ENCODE measurements around the gene GALNT12. TPM values are rescaled to one million over a fixed set of nuclear protein-coding genes. Genes with fewer than 3 reads are reported as not detected.

The GALNT12 gene
- total RNA-seq, 1 donor from 2014 or later, result 1.4 TPM

DNA sequence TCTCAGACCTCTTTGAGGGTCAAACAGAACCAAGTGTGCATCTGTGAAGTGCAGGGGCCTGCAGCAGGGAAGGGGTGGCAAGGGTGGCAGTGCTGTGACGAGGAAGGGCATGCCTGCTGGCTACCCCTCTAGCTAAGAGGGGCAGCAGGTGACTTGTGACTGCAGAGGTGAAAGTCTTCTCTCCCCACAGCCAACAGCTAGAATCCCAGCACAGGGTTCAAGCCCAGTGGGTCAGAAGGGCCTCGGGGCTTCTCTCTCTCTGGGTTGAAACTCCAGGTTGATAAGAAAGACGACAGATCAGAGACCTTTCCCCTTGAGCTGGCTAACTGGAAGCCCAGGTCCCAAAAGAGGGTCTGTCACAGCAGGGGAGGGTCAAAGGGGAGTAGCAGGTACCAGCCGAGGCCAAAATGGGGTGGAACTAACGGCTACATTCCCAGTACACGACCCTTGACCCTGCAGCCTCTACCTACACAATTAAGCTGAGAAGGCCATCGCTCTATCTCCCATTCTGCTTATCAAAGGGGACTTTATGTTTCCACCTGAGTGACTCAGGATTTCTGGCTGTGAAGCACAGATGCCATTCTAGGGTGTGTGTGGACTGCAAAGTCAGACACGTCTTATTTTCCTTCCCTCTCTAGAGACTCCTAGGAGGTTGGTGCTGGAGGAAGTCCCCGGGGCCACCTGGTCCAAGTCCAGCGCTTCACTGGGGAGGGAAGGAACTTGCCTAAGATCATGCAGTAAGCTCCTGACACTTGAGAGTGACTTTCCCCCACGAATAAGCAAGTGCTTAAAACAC lies 25.7 kb upstream of the GALNT12 start:
- DNase-seq (ENCODE audit: low spot score), result no peak

DNA sequence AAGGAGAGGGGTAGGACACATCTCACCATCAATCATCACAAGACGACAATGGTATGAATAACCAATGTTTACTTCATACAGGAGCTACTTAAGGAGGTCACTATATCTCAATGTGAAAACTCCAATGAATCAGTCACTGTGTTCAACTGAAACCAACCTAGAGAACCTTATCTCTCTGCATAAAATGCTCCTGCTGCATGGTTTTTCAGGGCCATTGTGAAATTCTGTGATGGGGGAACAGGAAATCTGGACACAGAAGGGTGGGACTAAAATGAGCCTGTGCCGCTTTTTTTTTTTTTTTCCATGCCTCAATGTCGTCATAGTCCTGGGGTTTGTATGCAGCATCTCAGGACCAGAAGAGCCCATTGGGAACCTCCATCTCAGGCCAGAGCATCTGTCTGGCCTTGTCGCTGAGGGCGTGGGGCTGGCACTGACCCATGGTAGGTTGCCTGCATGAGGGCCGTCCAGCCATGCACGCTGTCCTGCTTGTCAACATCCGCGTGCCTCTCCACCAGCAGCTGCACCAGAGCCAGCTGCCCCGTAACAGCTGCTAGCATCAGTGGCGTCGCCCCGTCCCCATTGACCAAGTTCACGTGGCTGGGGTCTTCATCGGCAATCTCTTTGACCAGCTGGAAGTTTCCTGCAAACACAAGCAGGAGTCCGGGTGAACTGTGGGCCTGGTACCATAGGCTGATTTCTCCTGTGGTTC lies 23.8 kb upstream of the GALNT12 start:
- DNase-seq (ENCODE audit: low spot score), result peak; percentile 83

DNA sequence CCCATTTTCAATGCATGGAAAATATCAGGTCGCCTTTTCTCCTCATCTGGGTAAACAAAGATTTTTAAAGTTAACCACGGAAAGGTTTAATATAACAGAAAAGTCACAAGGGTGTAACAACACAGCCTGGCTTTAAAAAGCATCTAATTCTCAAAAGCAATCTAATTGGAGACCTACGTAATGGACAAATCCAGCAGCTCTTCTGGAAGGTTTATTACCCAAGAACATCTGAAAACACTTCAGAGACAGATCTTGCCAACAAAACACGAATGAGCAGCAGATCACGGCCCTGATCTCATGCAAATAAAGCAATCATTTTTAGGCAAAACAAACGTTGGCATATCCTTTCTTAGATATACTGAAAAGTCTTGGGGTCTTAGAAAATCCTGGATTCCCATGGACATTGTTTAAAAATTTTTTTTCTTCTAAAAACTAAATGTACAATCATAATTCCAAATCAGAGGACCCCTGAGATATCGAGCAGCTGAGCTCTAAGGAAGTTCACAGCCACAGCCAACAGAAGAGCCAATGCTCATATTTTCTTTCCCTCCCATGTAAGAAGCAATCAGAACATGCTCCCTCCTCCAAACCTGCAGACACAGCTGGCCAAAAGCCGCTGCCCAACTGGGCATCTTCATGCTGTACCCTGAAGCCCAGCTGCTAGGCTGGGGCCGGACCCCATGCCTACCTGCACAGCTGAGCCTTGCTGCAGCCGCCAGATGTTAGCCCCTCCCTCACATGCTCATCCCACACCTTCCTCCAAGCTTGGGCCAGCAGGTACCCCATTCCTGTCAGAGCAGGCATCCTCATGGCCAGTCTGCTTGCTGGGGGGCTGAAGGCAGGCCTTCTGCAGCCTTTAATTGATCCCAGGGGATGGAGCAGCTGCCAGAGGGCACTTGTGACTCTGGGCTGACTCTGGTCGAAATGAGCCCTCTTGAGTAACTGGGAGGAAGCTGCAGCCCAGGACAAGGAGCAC lies 22.4 kb upstream of the GALNT12 start:
- DNase-seq (ENCODE audit: low spot score), result peak; percentile 81

DNA sequence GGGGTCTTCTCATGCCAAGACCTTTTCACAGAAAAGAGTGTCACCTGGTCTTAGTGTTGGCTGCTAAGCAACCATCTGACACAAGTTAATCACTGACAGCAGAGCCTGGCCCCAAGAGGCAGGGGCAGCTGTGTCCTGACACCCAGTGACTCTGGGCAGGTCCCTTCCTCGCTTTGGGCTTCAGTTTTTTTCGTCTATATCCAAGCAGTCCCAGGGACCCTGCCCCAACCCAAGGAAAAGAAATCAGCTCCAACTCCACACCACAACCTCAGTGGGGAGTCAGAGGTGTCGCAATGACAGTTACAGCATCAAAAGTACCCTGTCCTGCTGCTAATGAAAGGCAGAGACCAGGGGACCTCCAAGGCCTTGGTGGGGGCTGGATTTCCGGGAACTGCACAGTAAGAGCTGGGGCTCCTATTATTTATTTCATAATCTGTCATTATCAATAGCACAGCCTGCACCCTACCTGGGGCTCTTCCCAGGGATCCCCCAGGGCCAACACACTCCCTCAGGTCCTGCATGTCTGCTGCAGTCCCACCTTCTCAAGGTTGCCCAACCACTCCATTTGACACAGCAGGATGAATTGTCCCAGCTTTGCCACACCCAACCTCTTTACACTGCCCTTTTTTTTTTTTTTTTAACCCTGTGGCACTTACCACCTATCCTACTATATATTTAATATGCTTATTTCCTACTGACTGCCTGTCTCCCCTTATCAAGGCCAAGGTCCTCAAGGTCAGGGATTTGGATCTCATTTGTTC lies 20.5 kb upstream of the GALNT12 start:
- DNase-seq (ENCODE audit: low spot score), result peak; percentile 51

DNA sequence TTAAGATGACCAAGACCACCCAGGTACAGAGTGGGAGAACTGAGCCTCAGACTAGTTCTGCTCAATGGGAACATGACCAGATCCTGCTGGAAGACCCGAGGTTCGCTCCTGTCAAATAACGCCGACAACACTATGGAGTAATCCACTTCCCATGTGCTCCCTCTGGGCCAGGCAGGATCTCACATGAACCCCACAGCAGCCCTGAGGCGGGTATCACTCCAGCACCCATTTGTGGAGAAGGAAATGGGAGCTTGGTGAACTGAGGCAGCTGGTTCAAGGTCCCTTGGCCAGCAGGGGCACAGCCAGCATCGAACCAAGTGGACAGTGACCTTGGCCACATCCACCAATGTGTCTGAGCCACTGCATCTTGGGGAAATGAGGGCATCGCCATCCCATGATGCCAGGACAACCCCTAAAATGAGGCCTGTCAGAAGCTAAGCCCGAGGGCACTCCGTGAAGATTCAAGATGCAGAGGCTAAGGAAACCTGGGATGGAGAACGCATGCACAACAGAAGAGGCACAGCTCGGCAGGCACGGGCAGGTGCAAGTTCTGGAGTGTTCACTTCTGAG lies 19.6 kb upstream of the GALNT12 start:
- DNase-seq (ENCODE audit: low spot score), result peak; percentile 65

DNA sequence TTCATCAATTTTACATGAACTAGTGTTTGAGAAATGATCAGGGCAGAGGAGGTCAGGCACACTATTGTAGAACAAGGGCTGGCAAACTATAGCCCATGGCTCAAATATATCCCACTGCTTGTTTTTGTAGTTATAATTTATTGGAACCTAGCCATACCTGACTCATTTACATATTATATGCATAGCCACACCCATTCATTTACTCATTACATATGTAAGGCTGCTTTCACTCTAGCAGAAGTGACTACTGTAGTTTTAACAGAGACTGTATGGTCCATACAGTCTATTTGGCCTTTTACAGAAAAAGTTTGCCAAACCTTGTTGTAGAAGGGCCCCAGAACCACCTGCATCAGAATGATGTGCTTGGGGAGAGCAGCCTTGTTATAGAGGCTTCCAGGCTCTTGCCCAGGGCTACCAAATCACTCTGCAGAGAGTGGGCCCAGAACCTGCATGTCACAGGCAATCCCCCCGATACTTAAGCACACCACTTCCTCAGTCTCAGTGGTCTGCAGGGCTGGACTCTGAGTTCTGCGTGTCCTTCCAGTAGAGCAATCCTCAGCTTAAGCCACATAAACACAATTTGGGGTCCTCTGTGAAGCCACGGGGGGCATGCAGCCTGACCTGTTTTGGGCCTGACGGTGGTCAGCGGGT lies 17.9 kb upstream of the GALNT12 start:
- DNase-seq (ENCODE audit: low spot score), result peak; percentile 45

DNA sequence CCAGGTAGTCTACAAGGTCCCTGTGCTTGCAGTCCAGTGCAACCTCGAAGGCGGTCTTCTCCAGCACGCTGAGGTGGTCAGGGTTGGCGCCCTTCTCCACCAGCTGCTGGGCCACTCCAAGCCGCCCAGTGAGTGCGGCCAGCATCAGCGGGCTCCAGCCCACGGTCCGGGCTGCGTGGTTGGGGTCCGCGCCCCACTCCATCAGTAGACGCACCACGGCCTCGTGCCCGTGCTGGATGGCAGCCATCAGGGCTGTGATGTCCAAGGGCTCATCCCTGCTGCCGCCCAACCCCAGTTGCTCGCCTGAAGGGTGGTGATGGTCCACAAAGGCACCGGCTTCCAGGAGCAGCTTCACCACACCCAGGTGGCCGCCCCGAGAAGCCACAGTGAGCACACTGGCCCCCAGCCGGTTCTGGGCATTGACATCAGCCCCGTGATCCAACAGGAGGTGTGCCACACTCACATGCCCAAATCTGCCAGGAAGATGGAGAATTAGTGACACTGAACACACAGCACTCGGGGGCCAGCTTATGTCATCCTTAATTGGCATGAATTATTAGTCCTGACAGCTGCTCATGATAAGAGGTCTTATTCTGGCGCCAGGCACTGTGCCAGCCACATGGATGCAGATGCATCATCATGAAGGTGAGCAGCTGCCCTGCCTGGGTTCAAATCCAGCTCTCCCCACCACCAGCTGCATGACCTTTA lies 17.2 kb upstream of the GALNT12 start:
- DNase-seq (ENCODE audit: low spot score), result peak; percentile 83

DNA sequence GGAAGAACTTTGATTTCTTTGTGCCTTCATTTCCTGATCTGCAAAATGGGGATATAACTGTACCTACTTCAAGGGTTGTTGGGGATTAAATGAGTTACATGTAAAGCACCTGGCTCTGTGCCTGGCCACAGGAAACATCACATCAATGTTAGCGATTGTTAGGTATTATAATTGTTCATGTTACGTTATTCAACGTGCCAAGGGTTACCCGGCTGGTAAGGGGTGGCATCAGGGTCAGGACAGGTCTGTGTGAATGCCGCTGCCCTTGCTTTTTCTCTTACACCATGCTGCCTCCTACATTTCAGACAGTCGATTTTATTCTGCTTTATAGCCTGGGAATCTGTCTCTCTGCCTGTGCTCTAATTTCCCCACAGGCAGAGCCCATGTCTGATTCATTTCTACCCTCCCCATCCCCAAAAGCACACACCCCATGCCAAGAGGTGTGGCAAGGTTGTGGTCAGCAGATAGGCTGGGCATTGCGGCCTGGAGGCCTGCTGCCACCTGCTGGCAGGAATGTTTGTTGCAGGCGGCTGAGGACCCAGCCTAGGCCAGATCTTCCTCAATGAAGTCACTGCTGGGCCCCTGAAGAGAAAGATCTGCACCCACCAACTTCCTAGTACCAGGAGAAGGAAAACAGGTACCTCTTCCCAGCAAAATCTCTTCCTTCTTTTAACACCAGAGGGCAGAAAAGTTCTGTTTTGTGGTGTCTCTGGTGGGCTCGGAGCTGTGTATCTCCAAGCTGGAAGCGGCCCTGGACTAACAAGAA lies 16.4 kb upstream of the GALNT12 start:
- DNase-seq (ENCODE audit: low spot score), result peak; percentile 93

DNA sequence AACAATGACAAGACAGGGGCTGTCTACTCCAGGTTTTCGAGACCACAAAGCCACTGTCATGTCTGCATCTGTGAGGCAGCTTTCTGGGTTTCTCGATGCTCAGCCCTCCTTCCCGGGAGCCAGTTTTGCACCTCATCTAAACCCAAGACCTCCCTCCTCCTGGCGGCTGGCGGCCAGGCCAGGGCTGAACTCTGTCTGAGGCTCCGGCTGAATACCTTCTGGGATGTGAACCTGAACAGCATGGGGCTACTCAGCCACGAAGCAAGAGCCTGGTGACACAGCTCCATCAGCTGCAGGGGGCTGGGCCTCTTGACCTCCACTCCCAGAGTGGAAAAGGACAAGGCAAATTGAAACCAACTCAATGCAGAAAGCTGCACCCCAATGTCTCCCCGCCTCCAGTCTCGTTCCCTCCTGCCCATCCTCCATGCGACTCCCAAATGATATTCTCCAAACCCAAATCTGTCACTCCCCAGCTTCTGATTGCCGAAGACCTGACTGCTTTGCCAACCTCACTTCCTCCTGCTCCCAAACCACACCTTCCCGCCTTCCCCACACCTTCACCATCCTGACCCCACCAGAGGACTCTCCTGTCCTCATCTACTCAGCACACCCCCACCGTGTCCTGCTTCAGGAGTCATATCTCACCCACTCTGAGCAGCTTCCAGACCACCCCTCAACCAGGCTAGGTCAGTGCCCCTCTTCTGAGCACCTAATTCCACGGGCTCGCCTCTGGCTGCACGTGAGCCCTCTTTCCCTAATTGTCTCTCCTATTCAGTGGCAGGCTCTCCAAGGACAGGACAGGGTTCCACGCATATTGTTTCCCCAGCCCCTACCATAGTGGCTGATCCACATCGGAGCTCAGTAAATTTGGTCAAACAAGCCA lies 15.6 kb upstream of the GALNT12 start:
- DNase-seq (ENCODE audit: low spot score), result peak; percentile 47

DNA sequence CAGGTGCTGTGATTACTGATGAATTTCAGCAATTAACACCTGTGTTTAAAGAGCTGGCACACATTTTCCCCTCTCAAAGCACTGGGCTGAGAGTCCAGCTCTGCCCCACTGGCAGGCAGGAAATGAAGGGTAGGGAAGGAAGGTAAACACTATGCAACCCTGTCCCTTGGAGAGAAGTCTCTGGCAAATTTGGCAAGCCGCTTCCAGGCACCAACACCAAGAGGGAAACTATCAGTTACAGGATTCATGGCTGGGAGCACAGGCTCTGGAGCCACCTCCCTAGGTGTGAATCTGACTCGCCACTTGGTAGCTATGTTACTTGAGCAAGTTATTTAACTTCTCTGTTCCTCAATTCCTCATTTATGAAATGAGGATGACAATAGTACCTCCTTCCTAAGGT lies 14.4 kb upstream of the GALNT12 start:
- no peak for DNase-seq (ENCODE audit: low spot score)

DNA sequence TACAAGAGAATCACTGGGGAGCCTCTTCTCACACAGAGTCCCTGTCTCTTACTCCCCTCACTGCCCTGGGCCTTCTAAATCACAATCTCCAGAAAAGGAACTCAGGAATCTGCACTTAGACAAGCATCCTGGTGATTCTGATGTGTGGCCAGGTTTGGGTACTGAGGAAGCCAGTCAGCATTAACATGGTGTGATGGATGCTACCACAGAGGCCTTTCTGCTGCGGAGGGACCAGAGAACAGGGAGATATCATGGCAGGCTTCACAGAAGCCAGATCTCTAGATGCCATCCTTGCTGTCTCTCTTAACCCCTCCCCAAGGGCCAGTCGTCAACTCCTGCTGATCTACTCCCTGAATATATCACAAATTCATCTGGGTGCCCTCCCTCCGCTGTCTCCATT lies 12.7 kb upstream of the GALNT12 start:
- DNase-seq (ENCODE audit: low spot score), result peak; percentile 28

DNA sequence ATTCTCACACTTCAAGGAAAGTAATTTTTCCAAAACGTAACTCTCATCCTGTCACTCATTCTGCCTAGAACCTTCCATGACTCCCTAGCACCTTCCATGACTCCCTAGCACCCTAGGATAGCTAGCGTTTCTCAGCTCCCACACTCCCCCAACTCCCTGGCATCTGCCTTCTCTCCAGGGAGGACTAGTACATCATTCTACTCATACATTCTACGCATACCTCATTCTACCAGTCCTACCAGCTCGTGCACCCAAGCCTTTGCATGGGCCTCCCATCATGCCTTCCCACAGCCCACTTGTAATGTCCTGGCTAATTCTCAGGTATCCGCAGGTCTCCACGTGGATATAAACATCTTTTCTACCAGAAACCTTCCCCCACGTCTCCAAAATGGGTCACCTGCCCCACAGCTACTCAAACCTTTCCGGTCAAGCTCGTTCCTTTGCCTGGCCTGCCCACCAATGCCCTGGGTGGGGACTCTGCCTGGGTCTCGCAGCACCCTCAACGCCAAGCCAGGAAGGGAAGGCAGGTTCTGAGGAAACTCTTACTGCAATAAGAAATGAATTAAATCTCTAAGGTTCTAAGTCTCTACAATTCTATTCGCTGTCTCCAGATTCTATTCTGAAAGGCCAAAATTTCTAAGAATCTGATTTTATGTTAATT lies 12.0 kb upstream of the GALNT12 start:
- no peak for DNase-seq (ENCODE audit: low spot score)

DNA sequence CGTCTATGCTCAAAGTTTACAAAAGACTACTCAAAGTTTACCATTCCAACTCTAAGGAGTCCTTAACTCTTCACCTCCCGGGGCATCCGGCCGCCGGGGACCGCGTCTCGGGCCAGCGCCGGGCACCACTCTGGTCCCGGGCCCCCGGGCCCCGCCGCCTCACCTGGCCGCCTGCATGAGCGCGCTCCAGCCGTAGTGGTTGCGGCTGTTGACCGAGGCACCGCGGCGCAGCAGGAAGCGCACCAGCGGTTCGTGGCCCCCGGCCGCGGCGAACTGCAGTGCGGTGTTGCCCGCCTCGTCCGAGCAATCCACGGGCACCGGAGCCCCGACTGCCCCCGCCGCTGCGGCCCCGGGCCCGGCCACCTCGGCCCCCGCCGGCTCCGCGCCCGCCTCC lies 11.5 kb upstream of the GALNT12 start:
- peak; percentile 89 for DNase-seq (ENCODE audit: low spot score)

DNA sequence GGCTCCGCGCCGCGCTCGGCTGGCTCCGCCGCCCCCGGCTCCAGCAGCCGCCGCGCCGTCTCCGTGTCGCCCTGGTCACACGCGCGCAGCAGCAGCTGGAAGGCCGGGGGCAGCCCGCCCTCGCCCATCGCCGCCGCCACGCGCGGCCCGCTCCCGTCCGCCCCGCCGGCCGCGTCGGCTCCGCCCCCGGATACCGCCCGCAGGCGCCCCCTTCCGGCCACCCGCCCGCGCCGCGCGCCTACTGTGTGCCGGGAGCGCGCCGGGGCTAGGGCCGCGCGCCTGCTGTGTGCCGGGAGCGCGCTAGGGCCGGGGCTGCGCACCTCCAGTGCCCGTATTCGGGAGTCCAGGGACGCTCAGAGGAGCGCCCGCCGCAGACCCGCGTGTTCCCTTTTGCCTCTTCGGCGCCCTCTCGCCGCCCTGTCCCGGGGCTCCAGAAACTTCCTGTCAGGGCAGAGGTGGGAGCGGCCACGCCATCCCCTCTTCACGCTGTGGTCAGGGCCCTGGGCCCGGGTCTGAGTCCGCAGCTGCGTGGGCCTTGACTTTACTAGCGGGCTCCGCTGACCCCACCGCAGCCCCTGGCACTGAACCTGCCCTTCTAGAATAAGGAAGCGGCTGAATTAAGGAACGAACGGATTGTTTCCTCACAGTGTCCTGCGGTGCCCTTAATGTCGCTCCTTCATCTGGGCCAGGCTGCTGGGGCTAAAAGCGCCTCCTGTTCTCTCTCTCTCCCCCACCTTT lies 10.9 kb upstream of the GALNT12 start, which contains the start of gene ANKS6:
TSS of gene ANKS6 (minus strand) at position 192 of the 738 bp plus-strand sequence. CDS start at position 128, 64 bp downstream.
- DNase-seq (ENCODE audit: low spot score), result peak; percentile 95

DNA sequence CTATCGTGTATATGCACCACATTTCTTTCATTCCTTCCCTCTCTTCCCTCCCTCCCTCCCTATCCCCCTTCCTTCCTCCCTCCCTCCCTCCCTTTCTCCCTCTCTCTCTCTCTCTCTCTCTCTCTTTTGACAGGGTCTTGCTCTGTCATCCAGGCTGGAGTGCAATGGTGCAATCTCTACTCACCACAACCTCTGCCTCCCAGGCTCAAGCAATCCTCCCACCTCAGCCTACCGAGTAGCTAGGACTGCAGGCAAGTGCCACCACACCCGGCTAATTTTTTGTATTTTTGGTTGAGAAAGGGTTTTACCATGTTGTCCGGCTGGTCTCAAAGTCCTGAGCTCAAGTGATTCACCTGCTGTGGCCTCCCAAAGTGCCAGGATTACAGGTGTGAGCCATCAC lies 10.0 kb upstream of the GALNT12 start:
- no peak for DNase-seq (ENCODE audit: low spot score)

DNA sequence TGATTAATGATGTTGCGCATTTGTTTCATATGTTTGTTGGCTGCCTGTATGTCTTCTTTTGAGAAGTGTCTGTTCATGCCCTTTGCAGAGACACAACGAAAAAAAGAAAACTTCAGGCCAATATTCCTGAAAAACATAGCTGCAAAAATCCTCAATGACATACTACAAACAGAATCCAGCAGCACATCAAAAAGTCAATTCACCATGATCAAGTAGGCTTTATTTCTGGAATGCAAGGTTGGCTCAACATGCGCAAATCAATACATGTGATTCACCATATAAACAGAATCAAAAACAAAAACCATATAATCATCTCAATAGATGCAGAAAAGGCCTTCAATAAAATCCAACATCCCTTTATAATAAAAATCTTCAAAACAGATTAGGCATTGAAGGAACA lies 9.2 kb upstream of the GALNT12 start:
- no peak for DNase-seq (ENCODE audit: low spot score)
